NCI-H1417 (cell line): Measurements from ENCODE around the gene ADGRD1.
A peak's percentile ranks its signal among the peaks of the same experiment; 100 is the strongest.

Experiments used
- DNase-seq, 3 experiments: peaks; one replicate each; lab custom pipeline; 2025; lab: John Stamatoyannopoulos, UW

ADGRD1 gene

GRCh38 chr12:131102991-131103668, 149.4 kb downstream of the ADGRD1 start:
- DNase-seq: peak in 1 of 3 experiments; percentile 7

DNA sequence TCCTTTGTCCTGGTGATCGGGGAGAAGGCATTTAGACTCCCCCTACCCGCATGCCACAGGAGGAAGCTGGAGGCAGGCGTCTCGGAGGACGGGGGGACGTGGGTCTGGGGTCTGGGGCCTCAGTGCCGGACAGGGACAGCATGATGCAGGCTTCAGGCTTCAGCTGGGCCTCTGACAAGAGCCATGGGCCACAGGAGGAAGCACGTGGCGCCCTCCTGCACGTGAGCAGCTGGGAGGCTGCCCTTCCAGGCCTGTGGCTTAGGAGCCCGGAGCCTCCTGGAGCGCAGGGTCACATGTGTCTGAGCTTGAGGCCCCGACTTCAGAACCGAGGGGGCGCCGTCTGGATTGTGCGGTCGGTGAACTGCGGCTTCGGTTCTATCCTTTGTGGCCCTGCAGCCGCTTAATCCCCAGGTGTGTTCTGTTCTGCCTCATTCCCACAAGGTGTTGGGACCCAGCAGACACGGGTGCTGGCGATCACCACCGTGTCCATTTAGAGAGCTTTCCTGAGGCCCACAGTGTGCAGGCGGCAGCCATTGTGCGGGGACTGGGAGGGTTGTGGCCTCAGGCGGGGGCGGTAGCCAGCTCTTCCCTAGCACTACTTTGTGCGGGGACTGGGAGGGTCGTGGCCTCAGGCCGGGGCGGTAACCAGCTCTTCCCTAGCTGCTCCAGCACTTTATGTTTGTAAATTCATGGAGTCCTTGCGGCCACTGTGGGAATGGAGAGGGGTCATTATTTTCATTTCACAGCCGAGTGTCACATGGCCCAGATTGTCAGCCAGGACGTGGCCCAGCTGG, 150.2 kb downstream of the ADGRD1 start:
- no peak for DNase-seq

- peak; percentile 43 to 78 (median 76) for DNase-seq
These were observed 151.0 kb downstream of the ADGRD1 start for GRCh38 chr12:131104463-131105350.

DNA sequence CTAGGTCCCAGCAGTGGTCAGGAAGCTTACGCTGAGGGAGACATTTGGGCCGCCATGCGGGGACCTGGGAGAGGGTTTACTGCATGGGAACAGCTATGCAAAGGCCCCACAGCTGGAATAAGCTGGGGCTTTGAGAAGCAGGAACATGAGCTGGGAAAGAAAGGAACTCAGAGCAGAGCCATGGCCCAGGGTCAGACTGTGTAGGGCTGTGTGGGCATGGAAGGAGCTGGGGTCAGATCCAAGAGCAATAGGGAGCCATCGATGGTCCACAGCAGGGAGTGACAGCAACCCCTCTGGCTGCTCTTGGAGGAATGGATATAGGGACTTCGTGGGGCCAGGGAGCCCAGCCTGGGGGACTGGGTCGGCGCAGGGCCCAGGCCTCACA, 151.6 kb downstream of the ADGRD1 start:
- DNase-seq: no peak

GRCh38 chr12:131105736-131106348, 152.1 kb downstream of the ADGRD1 start:
- DNase-seq: no peak

- no peak for DNase-seq
These were observed 152.7 kb downstream of the ADGRD1 start for GRCh38 chr12:131106349-131106941.

- no peak for DNase-seq
These were observed 154.7 kb downstream of the ADGRD1 start for GRCh38 chr12:131108177-131108955.

DNA sequence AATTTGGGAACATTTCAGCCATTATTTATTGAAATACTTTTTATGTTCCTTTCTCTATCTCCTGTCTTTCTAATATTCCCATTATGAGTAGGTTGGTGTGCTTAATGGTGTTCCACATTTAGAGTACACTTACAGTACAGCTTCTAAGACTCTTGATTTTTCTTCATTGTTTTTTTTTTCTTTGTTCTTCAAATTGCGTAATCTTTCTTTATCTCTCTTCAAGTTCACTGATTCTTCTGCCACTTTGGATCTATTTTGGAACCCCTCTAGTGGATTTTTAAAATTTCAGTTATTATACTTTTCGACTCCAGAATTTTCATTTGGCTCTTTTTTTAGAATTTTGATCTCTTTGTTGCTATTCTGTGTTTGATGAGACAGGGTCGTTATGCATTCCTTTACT, 157.7 kb downstream of the ADGRD1 start:
- no peak for DNase-seq

DNA sequence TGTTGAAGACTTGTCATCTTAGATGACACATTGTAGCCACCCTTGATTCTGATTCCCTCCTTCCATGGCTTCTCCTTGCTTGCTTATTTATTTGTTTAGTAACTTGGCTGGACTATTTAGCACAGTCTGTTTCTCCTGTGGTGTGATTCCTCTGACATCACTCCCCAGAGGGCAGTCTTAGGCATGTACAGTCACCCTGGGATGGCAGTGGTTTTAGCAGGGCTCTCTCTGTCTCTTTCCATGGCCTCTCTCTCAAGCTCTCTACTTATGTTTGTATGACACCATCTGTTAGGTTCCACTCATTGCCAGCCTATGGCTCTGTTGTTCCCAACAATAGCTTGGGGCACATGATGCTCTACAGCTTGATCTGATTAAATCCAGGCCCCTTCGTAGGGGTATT, 158.3 kb downstream of the ADGRD1 start:
- no peak for DNase-seq

DNA sequence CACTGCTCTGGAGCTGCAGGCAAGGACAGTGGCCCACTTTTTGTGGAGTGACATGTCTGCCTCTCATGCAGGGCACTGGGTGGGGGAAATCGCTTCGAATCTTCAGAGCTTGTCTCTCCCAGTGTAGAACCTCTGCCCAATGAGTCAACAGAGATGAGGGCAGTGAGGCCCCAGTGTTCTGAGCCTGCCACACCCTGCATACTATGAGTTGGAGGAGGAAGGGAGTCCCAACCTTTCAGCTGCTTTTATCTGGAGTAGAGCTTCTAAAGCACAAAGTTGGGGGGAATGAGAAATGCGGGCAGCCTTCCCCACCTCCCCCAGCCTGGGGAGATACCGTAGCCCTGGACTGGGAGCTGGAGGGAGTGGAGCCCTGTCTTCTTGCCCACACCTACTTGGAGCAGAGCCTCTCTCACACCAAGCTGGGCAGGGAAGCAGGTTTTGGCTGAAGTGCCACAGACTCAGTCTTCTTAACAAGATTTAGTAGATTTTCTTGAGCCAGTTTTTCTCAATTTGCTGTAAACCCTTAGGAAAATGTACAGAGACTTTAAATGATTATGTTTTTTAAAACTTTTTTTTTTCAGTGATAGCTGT, 159.1 kb downstream of the ADGRD1 start:
- no peak for DNase-seq

DNA sequence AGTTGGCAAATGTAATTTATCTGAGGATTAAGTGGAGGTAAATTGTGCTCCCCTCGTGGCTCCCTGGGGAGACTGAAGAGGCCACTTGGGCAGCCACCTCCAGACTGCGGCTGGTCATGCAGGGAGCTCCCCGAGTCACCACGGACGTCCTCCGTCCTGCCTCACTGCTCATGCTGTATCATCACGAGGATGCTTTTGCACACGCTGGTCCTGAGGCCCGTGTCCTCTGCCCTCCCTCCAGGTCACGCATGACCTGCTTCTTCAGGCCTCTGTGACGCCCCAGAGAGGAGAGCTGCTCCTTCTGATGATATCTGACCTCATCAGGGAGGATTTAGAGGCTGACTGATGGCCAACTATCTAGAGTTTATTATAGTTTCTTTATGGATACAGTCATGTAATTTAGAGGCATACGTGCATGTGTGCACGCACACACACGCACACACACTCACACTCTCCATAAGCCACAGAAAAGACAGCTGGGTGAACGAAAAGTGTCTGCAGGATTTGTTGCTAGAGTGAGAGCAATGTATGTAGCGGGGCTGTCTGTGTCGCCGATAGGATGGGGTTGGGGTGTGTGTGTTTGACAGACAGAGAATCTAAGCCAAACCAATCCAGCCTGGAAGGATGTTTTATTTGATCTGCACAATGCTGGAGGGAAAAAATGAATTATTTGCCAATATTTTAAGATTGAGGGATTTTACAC, 160.0 kb downstream of the ADGRD1 start:
- DNase-seq: peak in 1 of 3 experiments; percentile 53

DNA sequence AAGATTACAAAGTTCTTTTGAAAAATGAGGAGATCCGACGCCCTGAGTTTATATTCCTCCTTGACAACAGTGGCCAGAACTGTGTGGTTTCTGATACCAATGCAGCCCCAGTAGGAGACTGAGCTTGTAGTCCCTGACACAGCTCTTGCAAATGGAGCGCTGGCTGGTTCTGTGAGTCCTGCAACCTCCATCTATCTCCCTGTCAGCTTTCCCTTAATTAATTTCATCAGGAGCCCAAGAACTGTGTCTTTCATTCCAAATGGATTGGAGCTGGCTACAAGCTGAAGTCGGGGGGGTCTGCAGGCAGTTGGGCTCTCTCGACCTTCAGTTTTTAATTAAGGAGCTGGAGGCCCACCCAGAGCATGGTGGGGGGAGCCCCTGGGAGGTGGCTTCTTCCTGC, 160.6 kb downstream of the ADGRD1 start:
- DNase-seq: no peak

DNA sequence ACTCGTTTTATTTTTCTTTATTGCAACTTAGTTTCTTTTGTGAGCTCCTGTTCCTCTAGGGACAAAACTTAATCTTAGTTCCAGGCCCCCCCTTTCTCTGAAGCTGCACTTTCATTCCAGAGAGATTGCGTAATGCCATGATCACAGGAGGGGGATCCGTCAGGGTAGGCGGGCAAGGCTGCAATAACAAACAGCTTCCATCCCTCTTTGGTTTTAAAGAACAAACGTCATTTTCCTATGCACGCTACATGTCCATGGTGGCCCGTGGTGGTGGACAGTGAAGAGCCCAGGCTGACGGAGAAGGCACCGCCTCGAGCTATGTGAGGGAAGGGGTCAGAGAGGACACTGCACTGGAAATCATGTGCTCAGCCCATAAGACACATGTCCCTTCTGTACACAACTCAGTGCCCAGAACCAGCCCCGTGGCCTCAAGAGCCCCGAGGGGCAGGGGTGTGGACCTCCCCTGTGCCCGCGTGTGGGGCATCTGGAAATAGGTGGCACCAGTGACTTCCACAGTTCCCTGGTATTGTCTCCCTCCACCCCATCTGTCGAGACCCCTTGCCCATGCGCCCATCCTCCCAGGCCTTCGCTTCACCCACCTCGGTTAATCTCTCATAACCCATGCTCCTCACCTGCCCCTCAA, 161.4 kb downstream of the ADGRD1 start:
- DNase-seq: no peak

DNA sequence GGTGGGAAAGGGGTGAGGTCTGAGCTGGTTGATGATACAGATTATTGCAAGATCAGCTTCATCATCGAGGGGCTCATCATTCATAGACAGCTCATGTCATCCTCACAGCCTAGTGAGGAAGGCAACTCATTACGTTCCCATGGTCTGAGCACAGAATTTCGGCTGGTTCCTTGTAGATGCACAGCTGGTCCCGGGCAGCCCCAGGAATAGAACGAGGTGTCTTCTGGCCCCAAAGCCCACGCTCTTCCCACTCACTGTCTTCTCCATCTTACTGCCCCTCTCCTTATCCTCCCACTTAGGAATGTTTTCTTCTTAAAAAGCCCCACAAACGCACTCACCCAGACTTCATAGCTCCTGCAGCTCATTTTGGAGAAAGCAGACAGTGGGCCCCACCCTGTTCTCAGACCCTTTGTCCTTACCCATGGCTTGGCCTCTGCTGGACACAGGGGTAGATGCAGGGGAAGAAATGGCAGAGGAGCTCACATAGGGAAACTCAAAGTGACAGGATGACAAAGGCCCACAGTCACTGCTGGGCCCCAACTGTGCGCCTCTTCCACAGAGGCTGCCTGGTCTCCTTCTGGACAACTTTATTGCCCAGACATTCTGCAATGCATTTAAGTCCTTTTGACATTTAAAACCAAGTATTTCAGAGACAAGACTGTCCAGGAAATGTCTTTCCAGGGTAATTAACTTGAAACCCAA, 162.2 kb downstream of the ADGRD1 start:
- no peak for DNase-seq

- DNase-seq: peak in 1 of 3 experiments; percentile 18
These were observed 162.9 kb downstream of the ADGRD1 start for GRCh38 chr12:131116468-131117117.

DNA sequence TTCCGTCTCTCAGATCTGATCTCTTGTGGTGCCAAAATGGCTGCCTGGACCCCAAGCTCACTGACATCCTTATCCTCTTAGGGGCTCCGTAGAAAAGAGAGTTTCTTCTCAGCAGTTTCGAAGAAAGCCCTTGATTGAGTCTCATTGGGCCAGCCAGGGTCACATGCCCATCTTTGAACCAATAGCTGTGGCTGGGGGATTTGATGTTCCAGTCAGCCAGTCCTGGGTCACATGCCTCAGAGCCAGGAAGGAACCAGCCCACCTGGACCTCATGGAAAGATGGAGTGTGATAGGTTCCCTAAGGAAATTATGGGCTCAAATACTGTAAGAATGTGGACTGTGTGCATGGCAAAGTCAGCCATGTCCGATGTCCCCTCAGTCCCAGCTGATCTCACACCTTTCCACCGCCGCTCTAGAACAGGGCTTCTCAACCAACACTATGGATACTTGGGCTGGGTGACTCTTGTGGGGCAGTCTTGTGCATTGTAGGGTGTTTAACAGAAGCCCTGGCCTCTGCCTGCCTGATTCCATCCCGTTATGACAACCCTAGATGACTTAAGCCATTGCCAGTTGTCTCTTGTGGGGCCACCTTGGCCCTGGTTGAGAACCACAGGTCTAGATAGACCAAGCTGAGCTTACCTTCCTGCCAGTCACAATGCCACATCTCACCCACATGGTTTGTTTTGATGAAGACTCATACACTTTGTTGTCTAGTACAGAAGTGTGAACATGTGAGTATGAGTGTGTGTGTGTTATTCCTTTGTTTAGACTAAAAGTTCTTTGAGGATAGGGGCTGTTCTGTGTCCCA, 163.9 kb downstream of the ADGRD1 start:
- DNase-seq: no peak

DNA sequence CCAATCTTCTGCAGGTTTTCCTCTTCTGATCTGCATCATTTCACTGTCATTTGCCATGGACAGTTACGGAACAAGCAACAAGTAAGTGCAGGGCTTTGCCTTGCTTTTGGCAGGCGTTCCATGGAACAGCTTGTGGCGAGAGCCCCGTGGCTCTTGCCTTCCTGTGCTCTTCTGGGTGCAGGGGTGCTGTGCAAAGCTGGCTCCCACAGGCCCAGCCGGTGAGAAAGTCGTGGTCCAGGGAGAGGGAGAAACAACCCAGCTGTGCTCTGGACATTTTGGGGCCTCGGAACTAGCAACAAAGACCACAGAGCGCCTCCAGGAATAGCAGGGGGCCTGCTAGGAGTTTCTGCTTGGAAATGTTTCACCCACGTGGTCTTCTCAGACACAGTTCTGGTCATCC, 164.7 kb downstream of the ADGRD1 start:
- no peak for DNase-seq
